IMR-90 (cell line): ENCODE results near the gene TTC39A. TPM values are rescaled to one million over a fixed set of nuclear protein-coding genes. Genes with fewer than 3 reads are reported as not detected.

Experiments used
- ATAC-seq: fragments of 200-7000 bp; cut with Tn5 transposase; 2 replicates; pipeline ENCODE4 v1.9.1; 2020; ENCODE audit warnings: low read depth, mild to moderate bottlenecking, moderate library complexity
- BruUV-seq: library from RNA; stranded (reverse); fragments of 400-500 nt; replicated peaks from 2 replicates; lab custom pipeline; 2021; lab: Mats Ljungman, UMichigan
- CTCF ChIA-PET: fragments of 300-600 bp; formaldehyde crosslinking; extraction: SDS; loops from one replicate; lab custom pipeline; 2021; ENCODE audit warnings: antibody characterized with exemption; lab: Yijun Ruan, JAX
- POLR2A ChIA-PET: fragments of 300-600 bp; sonication (Branson Sonifier 250); formaldehyde crosslinking; loops from one replicate; lab custom pipeline; 2022; ENCODE audit warnings: antibody characterized with exemption; ENCODE audit not compliant: unreplicated experiment; lab: Charles Lee
- DNase-seq: peaks from one replicate; pipeline ENCODE4 v3.0.0; 2013
- H2AFZ ChIP-seq: replicated peaks from 2 replicates; pipeline ENCODE3; 2013; ENCODE audit warnings: low read length, mild to moderate bottlenecking; ENCODE audit not compliant: poor library complexity
- H2AK5ac ChIP-seq: 2 replicates; pipeline ENCODE4 v1.6.1; 2013; ENCODE audit warnings: low read depth, low read length, inconsistent platforms
- H2AK9ac ChIP-seq: replicated peaks from 2 replicates; pipeline ENCODE3; 2013; ENCODE audit warnings: mild to moderate bottlenecking, low read depth, low read length, moderate library complexity; ENCODE audit not compliant: poor library complexity
- H2BK120ac ChIP-seq: 2 replicates; pipeline ENCODE4 v1.6.1; 2013; ENCODE audit warnings: low read depth, low read length, inconsistent platforms
- H2BK15ac ChIP-seq: 3 replicates; pipeline ENCODE4 v1.6.1; 2013; ENCODE audit warnings: low read depth, low read length, inconsistent platforms
- H2BK20ac ChIP-seq: 2 replicates; pipeline ENCODE4 v1.6.1; 2013; ENCODE audit warnings: low read depth, mild to moderate bottlenecking, inconsistent platforms, low read length, moderate library complexity
- H2BK5ac ChIP-seq: 2 replicates; pipeline ENCODE4 v1.6.1; 2013; ENCODE audit warnings: mild to moderate bottlenecking, low read depth, low read length, inconsistent platforms; ENCODE audit not compliant: poor library complexity, severe bottlenecking
- H3K14ac ChIP-seq: replicated peaks from 2 replicates; pipeline ENCODE4 v1.6.1; 2013; ENCODE audit warnings: low read depth, low read length, inconsistent platforms
- H3K18ac ChIP-seq: 2 replicates; pipeline ENCODE4 v1.6.1; 2013; ENCODE audit warnings: low read depth, low read length, control low read depth
- H3K23ac ChIP-seq: 2 replicates; pipeline ENCODE4 v1.6.1; 2013; ENCODE audit warnings: low read depth, low read length, inconsistent platforms
- H3K27ac ChIP-seq: 2 replicates; pipeline ENCODE4 v1.5.1; 2013; ENCODE audit warnings: mild to moderate bottlenecking, control low read depth, low read length; ENCODE audit not compliant: insufficient read depth
- H3K27me3 ChIP-seq: 2 replicates; pipeline ENCODE4 v1.6.1; 2013; ENCODE audit warnings: low read length; ENCODE audit not compliant: control insufficient read depth, insufficient read depth
- H3K36me3 ChIP-seq: 2 replicates; pipeline ENCODE4 v1.6.1; 2013; ENCODE audit warnings: low read length, mixed read lengths; ENCODE audit not compliant: control insufficient read depth, insufficient read depth
- H3K4ac ChIP-seq: 2 replicates; pipeline ENCODE4 v1.6.1; 2013; ENCODE audit warnings: low read depth, low read length, inconsistent platforms
- H3K4me1 ChIP-seq: 2 replicates; pipeline ENCODE4 v1.6.1; 2013; ENCODE audit warnings: low read length, mixed read lengths; ENCODE audit not compliant: control insufficient read depth, insufficient read depth
- H3K4me2 ChIP-seq: 2 replicates; pipeline ENCODE4 v1.6.1; 2013; ENCODE audit warnings: low read depth, mild to moderate bottlenecking, control low read depth, low read length, moderate library complexity
- H3K4me3 ChIP-seq: 2 replicates; pipeline ENCODE4 v1.5.1; 2013; ENCODE audit warnings: low read depth, mild to moderate bottlenecking, control low read depth, low read length, moderate library complexity; ENCODE audit not compliant: insufficient read depth
- H3K56ac ChIP-seq: 2 replicates; pipeline ENCODE4 v1.6.1; 2013; ENCODE audit warnings: low read length, inconsistent platforms; ENCODE audit not compliant: insufficient read depth; ENCODE audit errors: extremely low read depth
- H3K79me1 ChIP-seq, 2 experiments: 2 replicates each; pipeline ENCODE4 v1.6.1; 2013; ENCODE audit warnings: low read length in 2 of 2, inconsistent platforms in 1 of 2, low read depth in 1 of 2
- H3K9ac ChIP-seq: 2 replicates; pipeline ENCODE4 v1.6.1; 2013; ENCODE audit warnings: low read depth, low read length, control low read depth
- H3K9me1 ChIP-seq: 2 replicates; pipeline ENCODE4 v1.6.1; 2013; ENCODE audit warnings: low read length, inconsistent platforms; ENCODE audit not compliant: insufficient read depth
- H3K9me3 ChIP-seq: 2 replicates; pipeline ENCODE4 v1.6.1; 2013; ENCODE audit warnings: low read length; ENCODE audit not compliant: control insufficient read depth, insufficient read depth
- H4K20me1 ChIP-seq: 2 replicates; pipeline ENCODE4 v1.6.1; 2013; ENCODE audit warnings: low read length, inconsistent platforms; ENCODE audit not compliant: insufficient read depth
- H4K5ac ChIP-seq: 2 replicates; pipeline ENCODE4 v1.6.1; 2013; ENCODE audit warnings: mild to moderate bottlenecking, low read depth, low read length, control low read depth
- H4K8ac ChIP-seq, 2 experiments: 2 replicates each; pipeline ENCODE4 v1.6.1; 2013; ENCODE audit warnings: low read depth in 2 of 2, low read length in 2 of 2, control low read depth in 1 of 2, inconsistent platforms in 1 of 2
- H4K91ac ChIP-seq: 2 replicates; pipeline ENCODE4 v1.6.1; 2013; ENCODE audit warnings: low read depth, low read length, inconsistent platforms; ENCODE audit not compliant: insufficient read depth
- BHLHE40 ChIP-seq: fragments of 150-350 bp; IDR thresholded peaks from 2 replicates; pipeline ENCODE4 v1.6.1; 2016; ENCODE audit warnings: mild to moderate bottlenecking, low read depth, low read length
- CEBPB ChIP-seq: IDR thresholded peaks from 2 replicates; pipeline ENCODE4 v1.6.1; 2012; ENCODE audit warnings: low read depth, low read length, improper control_type of control experiment
- CHD1 ChIP-seq: IDR thresholded peaks from 2 replicates; pipeline ENCODE4 v1.6.1; 2012; ENCODE audit warnings: low read depth, low read length, improper control_type of control experiment
- FOS ChIP-seq: fragments of 150-350 bp; IDR thresholded peaks from 2 replicates; pipeline ENCODE4 v1.6.1; 2016; ENCODE audit warnings: low read depth, low read length
- MAFK ChIP-seq: IDR thresholded peaks from 2 replicates; pipeline ENCODE4 v1.6.1; 2012; ENCODE audit warnings: low read depth, low read length, improper control_type of control experiment
- MAZ ChIP-seq: IDR thresholded peaks from 2 replicates; pipeline ENCODE4 v1.6.1; 2012; ENCODE audit warnings: low read depth, mild to moderate bottlenecking, low read length, improper control_type of control experiment, moderate library complexity, borderline replicate concordance
- MXI1 ChIP-seq: IDR thresholded peaks from 2 replicates; pipeline ENCODE4 v1.6.1; 2012; ENCODE audit warnings: low read depth, mild to moderate bottlenecking, low read length, moderate library complexity, borderline replicate concordance
- NFE2L2 ChIP-seq: fragments of 150-350 bp; IDR thresholded peaks from 2 replicates; pipeline ENCODE4 v1.6.1; 2016; ENCODE audit warnings: low read depth, mild to moderate bottlenecking, low read length
- POLR2A ChIP-seq: IDR thresholded peaks from 2 replicates; pipeline ENCODE4 v1.6.1; 2012; ENCODE audit warnings: mild to moderate bottlenecking, low read depth, low read length
- RAD21 ChIP-seq: IDR thresholded peaks from 2 replicates; pipeline ENCODE4 v1.6.1; 2012; ENCODE audit warnings: low read length, improper control_type of control experiment
- RCOR1 ChIP-seq: IDR thresholded peaks from 2 replicates; pipeline ENCODE4 v1.6.1; 2012; ENCODE audit warnings: mild to moderate bottlenecking, low read length, improper control_type of control experiment; ENCODE audit not compliant: insufficient replicate concordance
- RFX5 ChIP-seq: IDR thresholded peaks from 2 replicates; pipeline ENCODE4 v1.8.0; 2012; ENCODE audit warnings: low read depth, mild to moderate bottlenecking, low read length, moderate library complexity
- WGBS, 2 experiments: methylation state at CpG; one replicate each; pipeline versions ENCODE4 v1.1.5 to v1.1.7; 2013; ENCODE audit warnings: missing lambda C conversion rate in 2 of 2; ENCODE audit not compliant: insufficient read length in 1 of 2; ENCODE audit errors: extremely low coverage in 2 of 2; 5-methylcytosine and 5-hydroxymethylcytosine counted together
- dilution Hi-C: fragments of 300-500 bp; cut with HindIII; formaldehyde crosslinking; loops from one replicate; pipeline ENCODE4 v1.14.3; 2018; ENCODE audit warnings: low sequenced_read_pairs; ENCODE audit not compliant: unreplicated experiment
- in situ Hi-C: fragments of 300-500 bp; cut with MboI; formaldehyde crosslinking; loops from 3 replicates; pipeline ENCODE4 v1.14.3; 2019; ENCODE audit warnings: low sequenced_read_pairs, inconsistent platforms, mixed read lengths
- intact Hi-C: fragments of 100-400 bp; cut with micrococcal nuclease; formaldehyde crosslinking; loops from 2 replicates; pipeline ENCODE4 v1.10.0; 2022
- polyA plus RNA-seq, 3 experiments: library from polyadenylated mRNA; depleted of rRNA; stranded (reverse); fragments of >200 nt; gene quantifications; 2 replicates each; pipeline ENCODE4 v1.2.3, GENCODE V29; 2012; ENCODE audit warnings: low replicate concordance in 1 of 3
- total RNA-seq: library from RNA; depleted of rRNA; stranded (reverse); fragments of >200 nt; gene quantifications from 2 replicates; pipeline ENCODE4 v1.2.3, GENCODE V29; 2012
- TF ChIP-seq, protein P1 (sequence below): fragments of 150-350 bp; IDR thresholded peaks from 2 replicates; pipeline ENCODE4 v1.6.1; 2017; ENCODE audit warnings: mild to moderate bottlenecking, antibody characterized with exemption, low read length, low read depth
- TF ChIP-seq, protein P2 (sequence below): conservative IDR thresholded peaks from 2 replicates; pipeline ENCODE4 v1.5.1; 2012; ENCODE audit warnings: mild to moderate bottlenecking, low read depth, low read length, improper control_type of control experiment

Gene TTC39A
- total and polyA plus RNA-seq, 2 of the 4 experiments (the other 2 are of a cell fraction) = 0.62 to 0.72 TPM

DNA sequence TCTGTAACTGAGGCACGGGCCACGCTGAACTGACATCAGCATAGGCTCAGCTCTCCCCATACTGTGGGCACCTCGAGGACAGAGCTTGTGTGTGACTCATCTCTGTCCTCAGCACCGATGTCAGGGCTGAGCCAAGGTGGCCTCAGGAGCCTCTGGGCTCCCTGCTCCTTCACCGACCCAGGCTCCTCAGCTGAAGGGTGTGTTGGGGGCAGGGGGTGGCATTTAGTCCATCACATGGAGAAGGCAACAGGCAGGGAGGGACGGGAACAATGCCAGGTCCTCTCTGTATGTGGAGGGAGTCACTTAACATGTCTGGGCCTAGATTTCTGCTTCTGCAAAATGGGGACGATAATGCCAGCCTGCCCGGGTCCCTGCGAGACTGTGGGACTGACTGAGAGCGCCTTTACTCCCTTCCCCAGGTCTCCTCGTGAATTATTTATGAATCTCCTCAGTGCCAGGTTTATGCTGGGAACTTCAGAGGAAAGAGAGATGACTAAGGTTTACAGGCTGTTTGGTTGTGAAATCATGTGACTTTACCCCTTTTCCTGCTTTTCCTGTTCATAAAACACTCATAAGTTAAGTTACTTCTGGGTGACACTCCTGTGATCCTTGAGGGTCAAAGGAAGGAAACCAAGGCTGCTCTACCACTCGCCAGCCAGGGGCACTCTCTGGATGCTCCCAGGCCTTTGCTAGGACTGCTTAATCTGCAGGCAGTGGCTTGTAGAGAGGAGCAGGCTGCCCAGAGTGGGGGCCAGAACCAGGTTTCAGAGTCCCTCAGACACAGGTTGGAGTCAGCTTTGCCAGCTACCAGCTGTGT is 16.2 kb downstream of the TTC39A start:
- POLR2A ChIA-PET = no interaction called here
- Histone ChIP-seq H4K91ac (peak overlapping the region; percentile 80), H3K4me3 (no peak overlapping the region), H3K36me3 (no peaks in the 10 kb centered on the region), H3K4ac (peak overlapping the region; percentile 89), H3K79me1 (no peaks in the 10 kb centered on the region), H4K5ac (peak overlapping the region; percentile 87), H4K8ac (peak overlapping the region; percentile 32 to 96), H3K9me3 (no peaks in the 10 kb centered on the region), H2BK5ac (peak overlapping the region; percentile 36), H3K14ac (peak overlapping the region; percentile 87), H3K27me3 (no peaks in the 10 kb centered on the region), H3K9me1 (peaks cover 16% of the 10 kb centered on the region), H2AK9ac (peak overlapping the region; percentile 86), H2AK5ac (peak overlapping the region; percentile 67; the same call in 1 of the 2 replicates), H2AFZ (peak overlapping the region; percentile 96), H4K20me1 (no peaks in the 10 kb centered on the region), H3K9ac (no peak overlapping the region), H3K27ac (peak overlapping the region; percentile 69), H2BK20ac (peak overlapping the region; percentile 87), H3K18ac (peak overlapping the region; percentile 61), H2BK15ac (peak overlapping the region; percentile 81; the same call in 2 of the 3 replicates), H3K56ac (peak overlapping the region; percentile 34; the same call in 1 of the 2 replicates), H2BK120ac (peak overlapping the region; percentile 89), H3K4me1 (peaks cover 10% of the 10 kb centered on the region), H3K23ac (no peak overlapping the region; the same call in 1 of the 2 replicates), H3K4me2 (peak overlapping the region; percentile 3; the same call in 1 of the 2 replicates)
- CTCF ChIA-PET = interaction anchor here (1.1 kb wide), 1 partner anchor 13 kb away, joined by 3 read pairs; no protein-coding TSS in a partner anchor
- dilution Hi-C loops = no loop called here
- TF ChIP-seq RCOR1 (no peak), FOS (no peak), MAFK (no peak), RFX5 (no peak), POLR2A (no peak), BHLHE40 (no peak), CHD1 (no peak), NFE2L2 (no peak), RAD21 (no peak), CEBPB (peak; percentile 91), MXI1 (no peak), MAZ (no peak)
- TF ChIP-seq, protein P1, sequence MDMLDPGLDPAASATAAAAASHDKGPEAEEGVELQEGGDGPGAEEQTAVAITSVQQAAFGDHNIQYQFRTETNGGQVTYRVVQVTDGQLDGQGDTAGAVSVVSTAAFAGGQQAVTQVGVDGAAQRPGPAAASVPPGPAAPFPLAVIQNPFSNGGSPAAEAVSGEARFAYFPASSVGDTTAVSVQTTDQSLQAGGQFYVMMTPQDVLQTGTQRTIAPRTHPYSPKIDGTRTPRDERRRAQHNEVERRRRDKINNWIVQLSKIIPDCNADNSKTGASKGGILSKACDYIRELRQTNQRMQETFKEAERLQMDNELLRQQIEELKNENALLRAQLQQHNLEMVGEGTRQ = peak; percentile 28; the same call in 1 of the 2 replicates
- TF ChIP-seq, protein P2, sequence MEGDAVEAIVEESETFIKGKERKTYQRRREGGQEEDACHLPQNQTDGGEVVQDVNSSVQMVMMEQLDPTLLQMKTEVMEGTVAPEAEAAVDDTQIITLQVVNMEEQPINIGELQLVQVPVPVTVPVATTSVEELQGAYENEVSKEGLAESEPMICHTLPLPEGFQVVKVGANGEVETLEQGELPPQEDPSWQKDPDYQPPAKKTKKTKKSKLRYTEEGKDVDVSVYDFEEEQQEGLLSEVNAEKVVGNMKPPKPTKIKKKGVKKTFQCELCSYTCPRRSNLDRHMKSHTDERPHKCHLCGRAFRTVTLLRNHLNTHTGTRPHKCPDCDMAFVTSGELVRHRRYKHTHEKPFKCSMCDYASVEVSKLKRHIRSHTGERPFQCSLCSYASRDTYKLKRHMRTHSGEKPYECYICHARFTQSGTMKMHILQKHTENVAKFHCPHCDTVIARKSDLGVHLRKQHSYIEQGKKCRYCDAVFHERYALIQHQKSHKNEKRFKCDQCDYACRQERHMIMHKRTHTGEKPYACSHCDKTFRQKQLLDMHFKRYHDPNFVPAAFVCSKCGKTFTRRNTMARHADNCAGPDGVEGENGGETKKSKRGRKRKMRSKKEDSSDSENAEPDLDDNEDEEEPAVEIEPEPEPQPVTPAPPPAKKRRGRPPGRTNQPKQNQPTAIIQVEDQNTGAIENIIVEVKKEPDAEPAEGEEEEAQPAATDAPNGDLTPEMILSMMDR = no peak
- ATAC-seq (peak; percentile 79), DNase-seq (peak; percentile 87)
- intact Hi-C loops = no loop called here
- BruUV-seq = no TSS peak
- WGBS, 2 experiments = 100% methylated on average over 1 of the region's 12 CpGs; no CpG with 5 or more reads in 1 of the 2 experiments
- in situ Hi-C loops = no loop called here
